PC-9 (cell line): Measurements from ENCODE around the gene PHF21A. TPM values are rescaled to one million over a fixed set of nuclear protein-coding genes. Genes with fewer than 3 reads are reported as not detected.
"Not testable (repeated sequence)": the region's sequence is repeated elsewhere in the genome, so short reads cannot be mapped to it uniquely, and the experiment has no call there.

Experiments used
- BruUV-seq: library from RNA; stranded (reverse); fragments of 400-500 nt; replicated peaks from 2 replicates; lab custom pipeline; 2021; lab: Mats Ljungman, UMichigan
- CTCF ChIA-PET: fragments of 300-600 bp; sonication (Branson Sonifier 250); formaldehyde crosslinking; loops from one replicate; lab custom pipeline; 2022; ENCODE audit warnings: antibody characterized with exemption; lab: Charles Lee
- POLR2A ChIA-PET: fragments of 300-600 bp; sonication (Branson Sonifier 250); formaldehyde crosslinking; loops from one replicate; lab custom pipeline; 2022; ENCODE audit warnings: antibody characterized with exemption; ENCODE audit not compliant: unreplicated experiment; lab: Charles Lee
- DNase-seq, 2 experiments: peaks; one replicate each; pipeline versions ENCODE4 v3.0.0 to v3.0.0-alpha.2; 2015 to 2022; ENCODE audit warnings: mixed read lengths in 1 of 2
- H2AFZ ChIP-seq: fragments of 200-600 bp; sonication (generic); 2 replicates; pipeline ENCODE4 v1.8.1; 2017; ENCODE audit warnings: antibody characterized with exemption
- H3F3A ChIP-seq: fragments of 200-600 bp; sonication (generic); 2 replicates; pipeline ENCODE4 v1.8.1; 2017; ENCODE audit warnings: antibody characterized with exemption, mild to moderate bottlenecking, low read depth; ENCODE audit not compliant: insufficient read depth
- H3K27ac ChIP-seq: fragments of 200-600 bp; sonication (generic); 2 replicates; pipeline ENCODE4 v1.6.1; 2016; ENCODE audit warnings: mixed run types
- H3K27me3 ChIP-seq: fragments of 200-600 bp; sonication (generic); 2 replicates; pipeline ENCODE4 v1.6.1; 2016; ENCODE audit warnings: low read depth, mixed run types; ENCODE audit not compliant: insufficient read depth
- H3K36me3 ChIP-seq: fragments of 200-600 bp; sonication (generic); 2 replicates; pipeline ENCODE4 v1.6.1; 2016; ENCODE audit warnings: low read depth, mixed run types
- H3K4me1 ChIP-seq: fragments of 200-600 bp; sonication (generic); replicated peaks from 2 replicates; pipeline ENCODE4 v1.6.1; 2016; ENCODE audit warnings: mixed run types; ENCODE audit not compliant: insufficient read depth
- H3K4me2 ChIP-seq: fragments of 200-600 bp; sonication (generic); 2 replicates; pipeline ENCODE4 v1.6.1; 2017; ENCODE audit warnings: mixed run types
- H3K4me3 ChIP-seq: fragments of 200-600 bp; sonication (generic); 2 replicates; pipeline ENCODE4 v1.6.1; 2016; ENCODE audit warnings: mixed run types
- H3K79me2 ChIP-seq: fragments of 200-600 bp; sonication (generic); 2 replicates; pipeline ENCODE4 v1.6.1; 2017; ENCODE audit warnings: low read depth, mixed run types
- H3K9me2 ChIP-seq: fragments of 200-600 bp; sonication (generic); 2 replicates; pipeline ENCODE4 v1.8.1; 2017; ENCODE audit warnings: mild to moderate bottlenecking; ENCODE audit not compliant: insufficient read depth
- H3K9me3 ChIP-seq: fragments of 200-600 bp; sonication (generic); 2 replicates; pipeline ENCODE4 v1.8.1; 2016; ENCODE audit warnings: low read depth; ENCODE audit not compliant: insufficient read depth
- H4K20me1 ChIP-seq: fragments of 200-600 bp; sonication (generic); 2 replicates; pipeline ENCODE4 v1.8.1; 2017; ENCODE audit not compliant: insufficient read depth
- EZH2 ChIP-seq: fragments of 200-600 bp; sonication (generic); IDR thresholded peaks from 2 replicates; pipeline ENCODE4 v1.8.0; 2017; ENCODE audit warnings: antibody characterized with exemption, low read depth
- intact Hi-C: fragments of 100-400 bp; cut with micrococcal nuclease; formaldehyde crosslinking; loops from one replicate; pipeline ENCODE4 v1.10.0; 2022; ENCODE audit not compliant: unreplicated experiment
- total RNA-seq: library from RNA; stranded (reverse); gene quantifications from 2 replicates; pipeline ENCODE4 v1.2.3, GENCODE V29; 2021
- TF ChIP-seq, protein P1 (sequence below): fragments of 200-600 bp; sonication (generic); conservative IDR thresholded peaks from 2 replicates; pipeline ENCODE4 v1.6.1; 2017; ENCODE audit warnings: mixed run types, antibody characterized with exemption, mild to moderate bottlenecking, moderate library complexity

Gene PHF21A
- total RNA-seq, 1 experiment from 2014 or later, result 54.3 TPM

DNA sequence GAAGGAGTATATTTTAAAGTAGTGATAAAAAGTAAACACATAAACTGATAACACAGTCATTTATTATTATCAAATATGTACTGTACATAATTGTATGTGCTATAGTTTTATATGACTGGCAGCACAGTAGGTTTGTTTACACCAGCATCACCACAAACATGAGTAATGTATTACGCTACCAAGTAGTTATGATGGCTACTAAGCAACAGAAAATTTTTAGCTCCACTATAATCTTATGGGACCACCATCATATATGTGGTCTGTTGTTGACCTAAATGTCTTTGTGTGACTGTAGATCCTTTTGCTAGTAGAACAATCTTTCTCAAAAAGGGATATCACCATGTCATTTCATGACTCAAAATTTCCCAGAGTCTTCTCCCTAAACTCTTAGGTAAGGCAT, 105.3 kb downstream of the PHF21A start:
- no peak for TF ChIP-seq EZH2
- TF ChIP-seq, protein P1, sequence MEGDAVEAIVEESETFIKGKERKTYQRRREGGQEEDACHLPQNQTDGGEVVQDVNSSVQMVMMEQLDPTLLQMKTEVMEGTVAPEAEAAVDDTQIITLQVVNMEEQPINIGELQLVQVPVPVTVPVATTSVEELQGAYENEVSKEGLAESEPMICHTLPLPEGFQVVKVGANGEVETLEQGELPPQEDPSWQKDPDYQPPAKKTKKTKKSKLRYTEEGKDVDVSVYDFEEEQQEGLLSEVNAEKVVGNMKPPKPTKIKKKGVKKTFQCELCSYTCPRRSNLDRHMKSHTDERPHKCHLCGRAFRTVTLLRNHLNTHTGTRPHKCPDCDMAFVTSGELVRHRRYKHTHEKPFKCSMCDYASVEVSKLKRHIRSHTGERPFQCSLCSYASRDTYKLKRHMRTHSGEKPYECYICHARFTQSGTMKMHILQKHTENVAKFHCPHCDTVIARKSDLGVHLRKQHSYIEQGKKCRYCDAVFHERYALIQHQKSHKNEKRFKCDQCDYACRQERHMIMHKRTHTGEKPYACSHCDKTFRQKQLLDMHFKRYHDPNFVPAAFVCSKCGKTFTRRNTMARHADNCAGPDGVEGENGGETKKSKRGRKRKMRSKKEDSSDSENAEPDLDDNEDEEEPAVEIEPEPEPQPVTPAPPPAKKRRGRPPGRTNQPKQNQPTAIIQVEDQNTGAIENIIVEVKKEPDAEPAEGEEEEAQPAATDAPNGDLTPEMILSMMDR, result no peak
- H3K9me2 ChIP-seq, result no peaks in the 10 kb centered on the region
- no peak overlapping the region for H2AFZ ChIP-seq
- H3K4me2 ChIP-seq, result no peak overlapping the region
- no peak for DNase-seq
- H3K4me1 ChIP-seq, result no peaks in the 10 kb centered on the region
- no peaks in the 10 kb centered on the region for H3K36me3 ChIP-seq
- intact Hi-C loops, result no loop called here
- no peaks in the 10 kb centered on the region for H3K27me3 ChIP-seq
- H3F3A ChIP-seq, result no peaks in the 10 kb centered on the region
- H3K27ac ChIP-seq, result no peak overlapping the region
- BruUV-seq, result no TSS peak
- H3K4me3 ChIP-seq, result no peak overlapping the region
- 0 out of 2 replicates have a peak, but pooled peaks cover 9% of the 10 kb centered on the region for H4K20me1 ChIP-seq
- no peaks in the 10 kb centered on the region for H3K9me3 ChIP-seq
- ChIA-PET CTCF (interaction anchor here (0.6 kb wide), 1 partner anchor 244 kb away, joined by 3 read pairs; no protein-coding TSS in a partner anchor), POLR2A (no interaction called here)
- no peaks in the 10 kb centered on the region for H3K79me2 ChIP-seq

DNA sequence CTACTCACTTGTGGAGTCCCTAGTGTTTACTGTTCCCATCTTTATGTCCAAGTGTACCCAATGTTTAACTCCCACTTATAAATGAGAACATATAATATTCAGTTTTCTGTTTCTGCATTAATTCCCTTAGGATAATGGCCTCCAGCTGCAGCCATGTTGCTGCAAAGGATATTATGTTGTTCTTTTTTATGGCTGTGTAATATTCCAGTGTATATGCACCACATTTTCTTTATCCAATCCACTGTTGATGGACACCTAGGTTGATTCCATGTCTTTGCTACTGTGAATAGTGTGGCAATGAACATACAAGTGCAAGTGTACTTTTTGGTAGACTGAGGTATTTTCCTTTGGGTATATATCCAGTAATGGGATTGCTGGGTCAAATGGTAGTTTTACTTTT, 107.1 kb downstream of the PHF21A start:
- H3K4me3 ChIP-seq, H3F3A ChIP-seq, BruUV-seq, intact Hi-C loops, H3K4me1 ChIP-seq, H3K4me2 ChIP-seq, H3K9me3 ChIP-seq, DNase-seq, H3K9me2 ChIP-seq, H3K27ac ChIP-seq, H3K27me3 ChIP-seq, POLR2A ChIA-PET, H2AFZ ChIP-seq, CTCF ChIA-PET, H3K36me3 ChIP-seq, H3K79me2 ChIP-seq: not testable (repeated sequence)
- H4K20me1 ChIP-seq, result 0 out of 2 replicates have a peak, but pooled peaks cover 25% of the 10 kb centered on the region

DNA sequence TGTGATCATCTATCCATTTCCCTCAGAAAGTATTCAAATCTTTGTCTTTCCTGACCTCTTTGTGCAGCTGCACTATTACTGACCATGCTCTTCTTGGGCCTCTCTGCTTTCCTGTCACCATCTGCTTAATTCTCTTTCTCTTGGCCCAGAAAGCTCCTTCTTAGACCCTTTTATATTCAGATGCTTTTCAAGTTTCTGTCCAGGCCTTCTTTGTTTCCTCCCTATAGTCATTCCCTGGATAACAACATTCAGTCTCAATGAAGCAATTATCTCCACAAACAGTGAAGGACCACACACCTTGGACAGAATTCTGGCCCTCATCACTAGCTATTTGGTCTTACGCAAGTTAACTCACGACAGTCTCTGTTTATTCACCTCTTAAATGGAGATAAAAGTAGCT, 109.1 kb downstream of the PHF21A start:
- no peaks in the 10 kb centered on the region for H3K79me2 ChIP-seq
- no peaks in the 10 kb centered on the region for H3K9me2 ChIP-seq
- no peaks in the 10 kb centered on the region for H3K9me3 ChIP-seq
- H3K4me3 ChIP-seq, result no peak overlapping the region
- H3K4me2 ChIP-seq, result no peak overlapping the region
- no peak overlapping the region for H2AFZ ChIP-seq
- no peak for DNase-seq
- TF ChIP-seq, protein P1, result no peak
- no peak for TF ChIP-seq EZH2
- CTCF ChIA-PET, result no interaction called here
- H3F3A ChIP-seq, result no peaks in the 10 kb centered on the region
- no peaks in the 10 kb centered on the region for H3K36me3 ChIP-seq
- H3K27me3 ChIP-seq, result no peaks in the 10 kb centered on the region
- 0 out of 2 replicates have a peak, but pooled peaks cover 25% of the 10 kb centered on the region for H4K20me1 ChIP-seq
- no peak overlapping the region for H3K27ac ChIP-seq
- POLR2A ChIA-PET, result no interaction called here
- H3K4me1 ChIP-seq, result no peaks in the 10 kb centered on the region
- no TSS peak for BruUV-seq
- intact Hi-C loops, result no loop called here

DNA sequence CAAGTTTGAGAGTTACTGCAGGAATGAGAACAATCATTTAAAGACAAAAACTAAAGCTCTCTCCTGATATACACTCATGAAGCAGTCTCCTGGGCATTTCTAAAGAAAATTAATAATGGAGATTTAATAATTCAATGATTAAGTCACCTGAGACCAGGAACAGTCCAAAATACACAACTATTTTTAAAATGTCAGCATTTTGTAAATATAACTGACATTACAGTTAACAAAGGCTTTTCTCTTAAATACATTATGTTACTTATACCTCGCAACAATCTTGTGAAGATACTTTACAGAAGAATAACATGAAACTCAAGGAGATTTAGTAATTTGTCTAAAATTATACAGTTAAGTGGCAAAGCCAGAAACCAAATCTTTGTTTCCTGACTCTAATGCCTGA, 111.2 kb downstream of the PHF21A start:
- no peak overlapping the region for H3K4me3 ChIP-seq
- H3K4me1 ChIP-seq, result no peaks in the 10 kb centered on the region
- no peak overlapping the region for H3K27ac ChIP-seq
- H3K9me3 ChIP-seq, result no peaks in the 10 kb centered on the region
- H3K4me2 ChIP-seq, result no peak overlapping the region
- CTCF ChIA-PET, result no interaction called here
- H3K27me3 ChIP-seq, result no peaks in the 10 kb centered on the region
- no peaks in the 10 kb centered on the region for H3K9me2 ChIP-seq
- H3K36me3 ChIP-seq, result no peaks in the 10 kb centered on the region
- TF ChIP-seq EZH2, result no peak
- H3K79me2 ChIP-seq, result no peaks in the 10 kb centered on the region
- H3F3A ChIP-seq, result no peaks in the 10 kb centered on the region
- no peak for DNase-seq
- BruUV-seq, result no TSS peak
- peaks cover 35% of the 10 kb centered on the region; the same call in 1 of the 2 replicates for H4K20me1 ChIP-seq
- H2AFZ ChIP-seq, result no peak overlapping the region
- intact Hi-C loops, result no loop called here
- POLR2A ChIA-PET, result interaction anchor here (0.7 kb wide), 1 partner anchor 33 kb away, joined by 7 read pairs; no protein-coding TSS in a partner anchor
